Measurements from ENCODE around the gene PIGU. TPM values are rescaled to one million over a fixed set of nuclear protein-coding genes. Genes with fewer than 3 reads are reported as not detected.

Gene PIGU
- total and polyA plus RNA-seq, 2 donors (not counting 3 experiments of a cell fraction or from before 2014, with no cell fraction given): 20.3 to 81.8 TPM

DNA sequence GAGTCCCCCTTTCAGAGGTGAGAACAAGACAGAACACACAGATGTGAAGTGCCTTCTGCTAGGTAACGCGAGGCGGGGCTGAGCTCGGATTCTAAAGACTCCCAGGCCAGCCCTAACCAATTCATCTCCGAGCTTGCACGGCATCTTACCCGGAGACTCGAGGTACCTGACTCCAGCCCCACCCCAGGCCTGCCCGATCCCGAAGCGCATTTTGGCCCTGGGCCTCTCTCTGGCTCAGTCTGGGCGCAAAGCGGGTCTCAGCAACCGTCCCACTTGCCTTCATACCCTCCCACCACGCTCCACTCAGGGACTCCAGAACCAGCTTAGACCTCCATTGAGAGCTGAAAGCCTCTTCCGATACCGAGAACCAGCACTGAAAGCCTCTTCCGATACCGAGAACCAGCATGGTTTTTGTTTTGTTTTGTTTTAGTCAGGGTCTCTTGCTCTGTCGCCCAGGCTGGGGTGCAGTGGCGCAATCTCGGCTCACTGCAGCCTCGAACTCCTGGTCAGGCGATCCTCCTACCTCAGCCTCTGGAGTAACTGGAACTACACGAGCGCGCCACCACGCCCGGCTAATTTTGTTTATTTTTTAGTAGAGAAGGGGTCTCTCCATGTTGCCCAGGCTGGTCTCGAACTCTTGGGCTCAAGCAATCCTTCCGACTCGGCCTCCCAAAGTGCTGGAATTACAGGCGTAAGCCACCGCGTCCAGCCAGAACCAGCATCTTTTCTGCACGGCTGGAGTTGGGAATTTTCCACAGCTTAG is 161.2 kb downstream of the PIGU start:
- FAIRE-seq: peak; percentile 4
- peaks cover 0 to 3% of the 10 kb centered on the region in 2 experiments for H3K36me3 ChIP-seq (ENCODE audit: control insufficient read depth in 2 of 2, extremely low read depth in 1 of 2, insufficient read depth in 2 of 2, low read length in 2 of 2)
- intact Hi-C loops (cut with micrococcal nuclease): loop anchor here (1.0 kb wide), 1 partner anchor 11 kb away; no protein-coding TSS in a partner anchor

More for the DNA sequence above, 161.2 kb downstream of the PIGU start:
- Histone ChIP-seq H3K9me3 (replicated peaks; ENCODE audit: control insufficient read depth, insufficient read depth, low read length) (no peaks in the 10 kb centered on the region), H3K79me2 (ENCODE audit: control insufficient read depth, insufficient read depth, low read length) (peaks cover 41% of the 10 kb centered on the region), H2AFZ (ENCODE audit: low read depth, low read length) (peak overlapping the region; percentile 2), H3K9ac (replicated peaks; ENCODE audit: extremely low read depth, insufficient read depth, low read length) (peak overlapping the region; percentile 84), H3K27me3 (ENCODE audit: control insufficient read depth in 2 of 2, insufficient read depth in 2 of 2, low read length in 2 of 2) (no peaks in the 10 kb centered on the region), H3K4me2 (ENCODE audit: insufficient read depth, low read length) (peak overlapping the region; percentile 48), H4K20me1 (replicated peaks; ENCODE audit: control insufficient read depth, extremely low read depth, insufficient read depth, low read length) (no peaks in the 10 kb centered on the region), H3K4me1 (ENCODE audit: control insufficient read depth, extremely low read depth, insufficient read depth, low read length) (peaks cover 16% of the 10 kb centered on the region), H3K27ac (ENCODE audit: insufficient read depth, low read depth, low read length) (peak overlapping the region; percentile 76), H3K4me3 (replicated peaks in 1 of 3; ENCODE audit: insufficient read depth in 1 of 3, low read depth in 1 of 3, low read length in 3 of 3) (peak overlapping the region; percentile 20 to 92 (median 79)), H3K9me1 (replicated peaks; ENCODE audit: control insufficient read depth, extremely low read depth, insufficient read depth, low read length) (no peaks in the 10 kb centered on the region)
- TSS peak; percentile 61 for BruUV-seq (replicated peaks)
- CTCF ChIA-PET: interaction anchor here (0.9 to 3.0 kb wide), 9 partner anchors 10 to 261 kb away, joined by 3 to 54 read pairs (median 4); no protein-coding TSS in a partner anchor
- TF ChIP-seq, protein P1, sequence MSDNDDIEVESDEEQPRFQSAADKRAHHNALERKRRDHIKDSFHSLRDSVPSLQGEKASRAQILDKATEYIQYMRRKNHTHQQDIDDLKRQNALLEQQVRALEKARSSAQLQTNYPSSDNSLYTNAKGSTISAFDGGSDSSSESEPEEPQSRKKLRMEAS (IDR thresholded peaks at IDR 0.05; ENCODE audit: insufficient read depth, insufficient read length): no peak
- no peak for TF ChIP-seq POLR2A (IDR thresholded peaks at IDR 0.05; ENCODE audit: low read depth, low read length)
- TF ChIP-seq EZH2 (IDR thresholded peaks at IDR 0.05; ENCODE audit: borderline replicate concordance, low read depth, low read length, severe bottlenecking): no peak
- no peak for TF ChIP-seq FOS (IDR thresholded peaks at IDR 0.05; ENCODE audit: borderline replicate concordance, insufficient read depth, low read length)
- no peak for TF ChIP-seq JUN (IDR thresholded peaks at IDR 0.05; ENCODE audit: borderline replicate concordance, insufficient read depth, insufficient read length, low read depth)
- TF ChIP-seq, protein P2, sequence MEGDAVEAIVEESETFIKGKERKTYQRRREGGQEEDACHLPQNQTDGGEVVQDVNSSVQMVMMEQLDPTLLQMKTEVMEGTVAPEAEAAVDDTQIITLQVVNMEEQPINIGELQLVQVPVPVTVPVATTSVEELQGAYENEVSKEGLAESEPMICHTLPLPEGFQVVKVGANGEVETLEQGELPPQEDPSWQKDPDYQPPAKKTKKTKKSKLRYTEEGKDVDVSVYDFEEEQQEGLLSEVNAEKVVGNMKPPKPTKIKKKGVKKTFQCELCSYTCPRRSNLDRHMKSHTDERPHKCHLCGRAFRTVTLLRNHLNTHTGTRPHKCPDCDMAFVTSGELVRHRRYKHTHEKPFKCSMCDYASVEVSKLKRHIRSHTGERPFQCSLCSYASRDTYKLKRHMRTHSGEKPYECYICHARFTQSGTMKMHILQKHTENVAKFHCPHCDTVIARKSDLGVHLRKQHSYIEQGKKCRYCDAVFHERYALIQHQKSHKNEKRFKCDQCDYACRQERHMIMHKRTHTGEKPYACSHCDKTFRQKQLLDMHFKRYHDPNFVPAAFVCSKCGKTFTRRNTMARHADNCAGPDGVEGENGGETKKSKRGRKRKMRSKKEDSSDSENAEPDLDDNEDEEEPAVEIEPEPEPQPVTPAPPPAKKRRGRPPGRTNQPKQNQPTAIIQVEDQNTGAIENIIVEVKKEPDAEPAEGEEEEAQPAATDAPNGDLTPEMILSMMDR (IDR thresholded peaks at IDR 0.05; ENCODE audit: extremely low read depth in 1 of 2, insufficient read depth in 1 of 2, low read depth in 1 of 2, low read length in 2 of 2): no peak
- no peak for TF ChIP-seq POLR2AphosphoS5 (IDR thresholded peaks at IDR 0.05; ENCODE audit: insufficient read depth, low read depth, low read length)
- TF ChIP-seq GATA2 (IDR thresholded peaks at IDR 0.05; ENCODE audit: insufficient read depth, insufficient read length, low read depth, low read length): no peak
- no peak for TF ChIP-seq MYC (IDR thresholded peaks at IDR 0.05; ENCODE audit: low read depth, low read length)
- POLR2A ChIA-PET: interaction anchor here (0.7 to 2.5 kb wide), 3 partner anchors 10 to 153 kb away, joined by 3 to 7 read pairs (median 5); partner anchors contain the start of gene ITCH
- dilution Hi-C loops (cut with MboI; ENCODE audit: extremely low pct_ligation_motif_present, low sequenced_read_pairs): no loop called here
- DNase-seq (ENCODE audit: low read depth, low spot score): no peak

All from endothelial cell of umbilical vein (primary cell).